NCI-H526 treated with DMSO at 0.1 percent for 48 hours (cell line): ENCODE measurements around the gene SETD5.

Source experiments
- DNase-seq: peaks from one replicate; lab custom pipeline; 2025; lab: John Stamatoyannopoulos, UW

The SETD5 gene

DNA sequence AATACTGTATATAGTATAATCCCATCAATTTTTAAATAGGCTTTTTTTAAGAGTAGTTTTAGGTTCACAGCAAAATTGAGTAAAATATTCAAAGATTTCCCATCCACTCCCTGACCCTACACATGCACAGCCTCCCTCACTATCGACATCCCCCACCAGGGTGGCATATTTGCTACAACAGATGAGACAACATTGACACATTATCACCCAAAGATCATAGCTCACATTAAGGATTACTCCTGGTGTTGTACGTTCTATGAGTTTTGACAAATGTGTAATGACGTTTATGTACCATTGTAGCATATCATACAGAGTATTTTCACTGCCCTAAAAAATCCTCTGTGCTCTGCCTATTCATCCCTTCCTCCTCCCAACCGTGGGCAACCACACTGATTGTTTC, 116.9 kb downstream of the SETD5 start:
- no peak for DNase-seq

- DNase-seq = no peak
Observed at GRCh38 chr3:9514956-9515355, 117.5 kb downstream of the SETD5 start.

GRCh38 chr3:9525078-9525477, 127.7 kb downstream of the SETD5 start:
- DNase-seq = no peak
